ENCODE results near the gene NAT16. TPM values are rescaled to one million over a fixed set of nuclear protein-coding genes. Genes with fewer than 3 reads are reported as not detected.

NAT16 gene
- not detected in 2 replicates for total RNA-seq

GRCh38 chr7:101180130-101180755 lies at the start of gene NAT16:
Gene NAT16, minus strand, starts transcription at chr7:101180293. Its CDS starts 5,486 bp downstream, at chr7:101174807.

GRCh38 chr7:101217388-101218235 lies 37.5 kb upstream of the NAT16 start, which contains the start of the genes PLOD3 and ZNHIT1:
Gene PLOD3, minus strand, starts transcription at chr7:101217581. Its CDS starts 307 bp downstream, at chr7:101217274.
Gene ZNHIT1, plus strand, starts transcription at chr7:101218165. Its CDS starts 31 bp downstream, at chr7:101218196.

DNA sequence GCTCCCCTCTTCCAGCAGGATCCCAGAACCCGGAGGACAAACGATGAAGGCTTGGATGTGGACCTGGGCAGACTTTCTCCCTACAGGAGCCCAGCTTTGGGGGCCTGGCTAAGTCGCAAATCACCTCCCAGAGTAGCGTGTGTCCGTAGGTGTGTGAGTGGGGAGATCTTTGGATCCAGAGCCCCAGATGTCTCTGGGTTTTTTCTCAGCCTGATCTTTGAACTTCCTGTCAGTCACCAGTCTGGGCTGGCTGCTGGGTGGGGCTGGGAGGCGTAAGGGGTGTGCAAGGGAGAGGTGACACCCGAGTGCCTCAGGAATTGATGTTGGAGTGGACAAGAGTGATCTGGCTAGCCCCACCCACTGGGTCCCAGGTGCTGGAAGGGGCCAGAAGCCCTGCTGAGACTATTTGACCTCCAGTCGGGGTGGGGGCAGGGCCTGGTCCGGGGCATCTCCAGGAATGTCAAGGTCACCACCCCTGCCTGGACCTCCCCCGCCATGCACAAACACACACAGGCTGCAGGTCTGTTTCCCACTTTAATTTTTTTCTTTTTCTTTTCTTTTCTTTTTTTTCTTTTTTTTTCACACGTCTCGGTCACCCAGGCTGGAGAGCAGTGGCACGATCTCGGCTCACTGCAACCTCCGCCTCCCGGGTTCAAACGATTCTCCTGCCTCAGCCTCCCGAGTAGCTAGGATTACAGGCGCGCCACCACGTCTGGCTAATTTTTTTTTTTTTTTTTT lies 20.9 kb upstream of the NAT16 start, which contains the start of gene MOGAT3:
Gene MOGAT3, minus strand, starts transcription at position 175 of the 738 bp plus-strand sequence. CDS start 182 bp downstream, outside the sequence.

GRCh38 chr7:101165075-101165957 lies 14.8 kb downstream of the NAT16 start, which contains the start of gene VGF:
Gene VGF, minus strand, starts transcription at chr7:101165569. Its CDS starts 726 bp downstream, at chr7:101164843.

DNA sequence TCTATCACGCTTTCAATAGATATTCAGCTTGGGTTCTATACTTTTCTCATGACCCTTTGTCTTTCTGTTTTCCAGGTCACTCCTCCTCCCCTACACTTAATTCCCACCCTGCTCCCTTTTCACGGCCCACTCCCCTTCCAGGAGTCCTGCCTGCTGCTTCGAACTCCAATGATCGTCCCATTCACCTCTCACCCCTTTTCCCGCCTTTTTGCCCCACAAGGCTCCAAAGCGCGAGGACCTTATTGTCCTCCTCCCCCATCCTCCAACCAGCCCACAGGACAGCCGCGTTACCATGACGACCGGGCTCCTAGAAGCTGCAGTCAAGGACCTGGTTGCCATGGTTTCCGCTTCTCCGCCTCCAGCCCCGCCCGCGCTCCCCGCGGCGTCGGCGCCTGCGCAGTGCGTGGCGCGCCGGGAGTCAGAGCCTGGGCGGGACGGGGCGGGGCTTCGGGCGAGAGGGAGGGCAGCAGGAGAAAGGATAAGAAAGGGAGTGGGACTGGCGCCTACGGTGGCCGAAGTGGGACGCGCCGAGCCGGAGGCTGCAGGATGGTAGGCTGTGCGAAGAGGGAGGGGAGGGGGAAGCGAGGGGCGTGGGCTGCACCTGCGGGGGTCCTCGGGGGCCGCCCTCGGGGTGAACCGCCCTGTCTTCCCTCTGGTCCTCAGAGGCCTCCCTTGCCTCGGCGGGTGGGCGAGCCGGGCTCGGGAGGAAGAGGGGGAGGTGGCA lies 26.0 kb downstream of the NAT16 start, which contains the start of gene AP1S1:
Gene AP1S1, plus strand, starts transcription at position 508 of the 724 bp plus-strand sequence. Its CDS starts 39 bp downstream, at position 547.

DNA sequence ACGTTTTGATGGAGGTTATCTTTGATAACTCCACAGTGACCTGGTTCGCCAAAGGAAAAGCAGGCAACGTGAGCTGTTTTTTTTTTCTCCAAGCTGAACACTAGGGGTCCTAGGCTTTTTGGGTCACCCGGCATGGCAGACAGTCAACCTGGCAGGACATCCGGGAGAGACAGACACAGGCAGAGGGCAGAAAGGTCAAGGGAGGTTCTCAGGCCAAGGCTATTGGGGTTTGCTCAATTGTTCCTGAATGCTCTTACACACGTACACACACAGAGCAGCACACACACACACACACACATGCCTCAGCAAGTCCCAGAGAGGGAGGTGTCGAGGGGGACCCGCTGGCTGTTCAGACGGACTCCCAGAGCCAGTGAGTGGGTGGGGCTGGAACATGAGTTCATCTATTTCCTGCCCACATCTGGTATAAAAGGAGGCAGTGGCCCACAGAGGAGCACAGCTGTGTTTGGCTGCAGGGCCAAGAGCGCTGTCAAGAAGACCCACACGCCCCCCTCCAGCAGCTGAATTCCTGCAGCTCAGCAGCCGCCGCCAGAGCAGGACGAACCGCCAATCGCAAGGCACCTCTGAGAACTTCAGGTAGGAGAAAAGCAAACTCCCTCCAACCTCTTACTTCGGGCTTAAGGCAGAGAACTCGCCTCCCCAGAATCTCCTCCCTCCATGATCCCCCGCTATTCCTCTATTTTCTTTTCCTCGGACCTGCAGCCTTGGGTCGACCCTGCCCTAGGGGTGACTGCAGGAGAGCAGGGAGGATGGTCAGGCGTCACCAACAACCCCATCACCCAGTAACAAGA lies 53.2 kb downstream of the NAT16 start, which contains the start of gene SERPINE1:
Gene SERPINE1, plus strand, starts transcription at position 454 of the 809 bp plus-strand sequence. CDS start 1,290 bp downstream, outside the sequence.

Other genes with a start within 250 kb of the NAT16 start
- gene MUC3A, start 230.8 kb downstream of the NAT16 start, total RNA-seq = not detected in 2 replicates
- not detected in 2 replicates for gene MUC12, start 210.7 kb downstream of the NAT16 start, total RNA-seq
- gene MUC17, start 160.2 kb downstream of the NAT16 start, total RNA-seq = not detected in 2 replicates
- gene TRIM56, start 94.8 kb downstream of the NAT16 start, total RNA-seq = 11.8 and 14.0 TPM in 2 replicates
- gene SERPINE1, start 53.2 kb downstream of the NAT16 start, total RNA-seq = 1,812 and 1,952 TPM in 2 replicates
- 195 and 198 TPM in 2 replicates for gene AP1S1, start 25.8 kb downstream of the NAT16 start, total RNA-seq
- 0.07 and 0.20 TPM in 2 replicates for gene VGF, start 14.7 kb downstream of the NAT16 start, total RNA-seq
- gene MOGAT3, start 20.7 kb upstream of the NAT16 start, total RNA-seq = not detected in 2 replicates
- 116 and 119 TPM in 2 replicates for gene PLOD3, start 37.3 kb upstream of the NAT16 start, total RNA-seq
- 176 and 199 TPM in 2 replicates for gene ZNHIT1, start 37.9 kb upstream of the NAT16 start, total RNA-seq
- gene CLDN15, start 57.5 kb upstream of the NAT16 start, total RNA-seq = 3.9 and 4.6 TPM in 2 replicates
- 217 and 271 TPM in 2 replicates for gene FIS1, start 64.8 kb upstream of the NAT16 start, total RNA-seq
- gene IFT22, start 141.5 kb upstream of the NAT16 start, total RNA-seq = 20.1 and 28.2 TPM in 2 replicates
- not detected in 2 replicates for gene COL26A1, start 182.6 kb upstream of the NAT16 start, total RNA-seq